Activated CD8-positive, alpha-beta memory T cell treated with anti-CD3 and anti-CD28 coated beads, Interleukin-2, amount 50 U/mL, for 1 hour (primary cell): Measurements from ENCODE around the gene C19orf33.
"Not testable (repeated sequence)": the region's sequence is repeated elsewhere in the genome, so short reads cannot be mapped to it uniquely, and the experiment has no call there.

ENCODE experiments used
- DNase-seq: peaks from one replicate; pipeline ENCODE4 v3.0.0-alpha.2; 2020; ENCODE audit errors: extremely low read depth

Gene C19orf33

GRCh38 chr19:38339011-38339410, 35.0 kb downstream of the C19orf33 start:
- not testable (repeated sequence) for DNase-seq

GRCh38 chr19:38340927-38341326, 36.9 kb downstream of the C19orf33 start:
- no peak for DNase-seq

- DNase-seq, result no peak
Measured at GRCh38 chr19:38346837-38347236, 42.8 kb downstream of the C19orf33 start.

- DNase-seq, result no peak
Measured at GRCh38 chr19:38350883-38351282, 46.8 kb downstream of the C19orf33 start.

GRCh38 chr19:38351865-38352395, 47.9 kb downstream of the C19orf33 start:
- DNase-seq, result no peak

- no peak for DNase-seq
Measured at GRCh38 chr19:38352611-38353010, 48.6 kb downstream of the C19orf33 start.
